Naive B cell (primary cell): Measurements from ENCODE around the gene PCNA. TPM values are rescaled to one million over a fixed set of nuclear protein-coding genes. Genes with fewer than 3 reads are reported as not detected.
A peak's percentile ranks its signal among the peaks of the same experiment; 100 is the strongest.

Experiments
- ATAC-seq, 2 donors: fragments of 150-1000 bp; cut with Tn5 transposase; 2 replicates each; pipeline ENCODE4 v1.10.0; 2021; ENCODE audit warnings: low read depth in 2 of 2, mild to moderate bottlenecking in 2 of 2, moderate library complexity in 2 of 2
- DNase-seq: peaks from one replicate; pipeline ENCODE4 v3.0.0; 2022
- H3K27ac Mint-ChIP-seq, 6 donors: one replicate each; pipeline ENCODE4 v1.8.0; 2020 to 2022; ENCODE audit warnings: mild to moderate bottlenecking in 6 of 6, mixed read lengths in 6 of 6, moderate library complexity in 5 of 6, inconsistent platforms in 2 of 6
- H3K27me3 Mint-ChIP-seq, 3 donors: one replicate each; pipeline ENCODE4 v1.8.0; 2021 to 2022; ENCODE audit warnings: mixed read lengths in 3 of 3, mild to moderate bottlenecking in 1 of 3
- H3K36me3 Mint-ChIP-seq, 2 donors: one replicate each; pipeline ENCODE4 v1.8.0; 2020 to 2022; ENCODE audit warnings: mixed read lengths in 2 of 2, inconsistent platforms in 1 of 2, mild to moderate bottlenecking in 1 of 2
- H3K4me1 Mint-ChIP-seq, 3 donors: one replicate each; pipeline ENCODE4 v1.8.0; 2020 to 2022; ENCODE audit warnings: mixed read lengths in 3 of 3, inconsistent platforms in 1 of 3, mild to moderate bottlenecking in 1 of 3, moderate library complexity in 1 of 3
- H3K4me3 Mint-ChIP-seq, 8 donors: one replicate each; pipeline ENCODE4 v1.8.0; 2020 to 2022; ENCODE audit warnings: mild to moderate bottlenecking in 8 of 8, mixed read lengths in 8 of 8, moderate library complexity in 8 of 8, inconsistent platforms in 2 of 8
- H3K9me3 Mint-ChIP-seq, 7 donors: one replicate each; pipeline ENCODE4 v1.8.0; 2020 to 2022; ENCODE audit warnings: mixed read lengths in 7 of 7, mild to moderate bottlenecking in 5 of 7, inconsistent platforms in 2 of 7, moderate library complexity in 1 of 7
- polyA plus RNA-seq, 6 donors: library from polyadenylated mRNA; unstranded; fragments of 300-500 nt; fragmentation: Illumina TruSeq; gene quantifications; one replicate each; pipeline ENCODE4 v1.2.3, GENCODE V29; 2021; ENCODE audit warnings: low read depth in 6 of 6

The PCNA gene
- polyA plus RNA-seq, 6 donors from 2014 or later: 33.4 to 43.0 (median 39.0) TPM

DNA sequence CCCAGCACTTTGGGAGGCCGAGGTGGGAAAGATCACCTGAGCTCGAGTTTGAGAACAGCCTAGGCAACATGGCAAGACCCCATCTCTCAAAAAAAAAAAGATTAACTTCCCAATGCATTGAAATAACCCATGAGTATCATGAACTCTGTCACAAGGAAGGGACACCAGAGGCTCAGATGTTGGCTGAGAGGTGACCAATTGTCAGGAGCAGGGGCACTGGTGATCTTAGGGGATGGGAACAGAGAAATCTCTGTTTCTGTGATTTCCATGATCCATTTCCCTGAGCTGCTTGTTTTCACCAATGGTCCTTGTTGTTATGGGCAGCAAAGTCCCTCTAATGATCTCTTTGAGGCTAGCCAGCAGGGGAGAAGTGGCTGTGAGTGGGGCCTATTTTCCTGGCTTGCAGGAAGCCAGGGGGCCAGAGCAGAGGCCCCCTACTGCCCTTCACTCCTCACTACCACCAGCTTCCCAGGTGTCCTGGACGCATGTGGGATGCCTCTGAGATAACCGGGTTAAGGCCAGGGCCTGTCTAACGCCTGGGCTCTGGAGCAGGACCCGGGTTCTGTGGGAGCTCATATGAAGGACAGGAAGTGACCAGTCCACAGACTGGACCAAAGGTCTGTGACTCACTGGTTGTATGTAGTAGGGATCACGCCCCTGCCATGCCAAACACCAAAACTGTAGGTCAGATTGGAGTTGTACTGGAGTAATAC lies 54.4 kb downstream of the PCNA start:
- peak overlapping the region in 2 of 6 donors; percentile 33 to 37 for H3K27ac Mint-ChIP-seq
- H3K36me3 Mint-ChIP-seq: no peaks in the 10 kb centered on the region
- peaks cover 3 to 7% (median 6%) of the 10 kb centered on the region in 3 donors for H3K4me1 Mint-ChIP-seq
- DNase-seq (no peak), ATAC-seq (no peak)
- H3K27me3 Mint-ChIP-seq: no peaks in the 10 kb centered on the region
- H3K4me3 Mint-ChIP-seq: no peak overlapping the region
- H3K9me3 Mint-ChIP-seq: no peaks in the 10 kb centered on the region

Other genes starting within 250 kb of the PCNA start
- 10 to 100 TPM in 2 of 6 donors, 1 to 10 TPM in 4; 5.0 to 10.8 (median 7.1) TPM for gene SLC23A2, start 118.4 kb downstream of the PCNA start, polyA plus RNA-seq
- 100 to 1,000 TPM; 201 to 343 (median 245) TPM for gene TMEM230, start 6.9 kb downstream of the PCNA start, polyA plus RNA-seq
- 10 to 100 TPM; 41.0 to 73.4 (median 50.4) TPM for gene CDS2, start 7.0 kb upstream of the PCNA start, polyA plus RNA-seq
- gene PROKR2, start 197.0 kb upstream of the PCNA start, polyA plus RNA-seq: not detected